PC-3 (cell line): ENCODE measurements around the gene GSTT2.

Experiments
- EZH2 ChIP-seq: fragments of 300-600 bp; sonication (generic); IDR thresholded peaks from one replicate; pipeline ENCODE4 v1.6.1; 2017; ENCODE audit warnings: antibody characterized with exemption, mild to moderate bottlenecking, low read length; ENCODE audit not compliant: unreplicated experiment
- TF ChIP-seq, protein P1 (sequence below): fragments of 300-600 bp; sonication (generic); conservative IDR thresholded peaks from 2 replicates; pipeline ENCODE4 v1.5.1; 2017; ENCODE audit warnings: antibody characterized with exemption, low read depth, mild to moderate bottlenecking, low read length

DNA sequence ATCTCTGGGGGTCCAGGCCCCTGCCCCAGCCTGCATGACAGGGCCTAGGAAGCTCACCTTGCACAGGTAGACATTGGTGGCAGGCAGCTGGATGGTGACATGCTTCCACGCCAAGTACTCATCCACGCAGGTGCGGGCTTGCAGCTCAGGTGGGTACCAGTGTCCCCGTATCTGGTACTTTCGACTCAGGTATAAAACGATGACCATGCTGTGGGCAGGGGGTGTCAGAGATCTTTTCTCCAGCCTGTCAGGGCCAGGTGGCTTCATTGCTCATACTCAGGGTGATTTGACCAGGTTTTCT lies 26.9 kb downstream of the GSTT2 start:
- no peak for TF ChIP-seq EZH2
- TF ChIP-seq, protein P1, sequence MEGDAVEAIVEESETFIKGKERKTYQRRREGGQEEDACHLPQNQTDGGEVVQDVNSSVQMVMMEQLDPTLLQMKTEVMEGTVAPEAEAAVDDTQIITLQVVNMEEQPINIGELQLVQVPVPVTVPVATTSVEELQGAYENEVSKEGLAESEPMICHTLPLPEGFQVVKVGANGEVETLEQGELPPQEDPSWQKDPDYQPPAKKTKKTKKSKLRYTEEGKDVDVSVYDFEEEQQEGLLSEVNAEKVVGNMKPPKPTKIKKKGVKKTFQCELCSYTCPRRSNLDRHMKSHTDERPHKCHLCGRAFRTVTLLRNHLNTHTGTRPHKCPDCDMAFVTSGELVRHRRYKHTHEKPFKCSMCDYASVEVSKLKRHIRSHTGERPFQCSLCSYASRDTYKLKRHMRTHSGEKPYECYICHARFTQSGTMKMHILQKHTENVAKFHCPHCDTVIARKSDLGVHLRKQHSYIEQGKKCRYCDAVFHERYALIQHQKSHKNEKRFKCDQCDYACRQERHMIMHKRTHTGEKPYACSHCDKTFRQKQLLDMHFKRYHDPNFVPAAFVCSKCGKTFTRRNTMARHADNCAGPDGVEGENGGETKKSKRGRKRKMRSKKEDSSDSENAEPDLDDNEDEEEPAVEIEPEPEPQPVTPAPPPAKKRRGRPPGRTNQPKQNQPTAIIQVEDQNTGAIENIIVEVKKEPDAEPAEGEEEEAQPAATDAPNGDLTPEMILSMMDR, result no peak
